HS-5 (cell line): Measurements from ENCODE around the gene CPT1A.
A peak's percentile ranks its signal among the peaks of the same experiment; 100 is the strongest.

ENCODE experiments used
- DNase-seq: peaks from one replicate; pipeline ENCODE4 v3.0.0-alpha.2; 2012; ENCODE audit warnings: low read depth

CPT1A gene

GRCh38 chr11:68757711-68758110 is 84.0 kb downstream of the CPT1A start:
- no peak for DNase-seq

GRCh38 chr11:68756171-68756766 is 85.4 kb downstream of the CPT1A start:
- DNase-seq, result no peak

- DNase-seq, result no peak
Observed at GRCh38 chr11:68753300-68753699, 88.4 kb downstream of the CPT1A start.

GRCh38 chr11:68751331-68751856 is 90.3 kb downstream of the CPT1A start, which contains the start of gene TESMIN:
TSS of gene TESMIN (minus strand) at chr11:68751520. CDS start at chr11:68750660, 860 bp downstream.
- peak; percentile 32 for DNase-seq

- no peak for DNase-seq
Observed at GRCh38 chr11:68751004-68751325, 90.8 kb downstream of the CPT1A start.

GRCh38 chr11:68750195-68751003 is 91.3 kb downstream of the CPT1A start:
- DNase-seq, result no peak

GRCh38 chr11:68749229-68750123 is 92.2 kb downstream of the CPT1A start:
- DNase-seq, result no peak

GRCh38 chr11:68748061-68748460 is 93.7 kb downstream of the CPT1A start:
- no peak for DNase-seq

- DNase-seq, result no peak
Observed at GRCh38 chr11:68743539-68743938, 98.2 kb downstream of the CPT1A start.

- DNase-seq, result no peak
Observed at GRCh38 chr11:68741463-68741862, 100.3 kb downstream of the CPT1A start.

GRCh38 chr11:68735646-68736045 is 106.1 kb downstream of the CPT1A start:
- no peak for DNase-seq

GRCh38 chr11:68735125-68735524 is 106.6 kb downstream of the CPT1A start:
- no peak for DNase-seq

- no peak for DNase-seq
Observed at GRCh38 chr11:68734111-68734510, 107.6 kb downstream of the CPT1A start.

GRCh38 chr11:68727783-68728182 is 113.9 kb downstream of the CPT1A start:
- no peak for DNase-seq

- DNase-seq, result no peak
Observed at GRCh38 chr11:68724293-68724692, 117.4 kb downstream of the CPT1A start.

GRCh38 chr11:68722143-68722542 is 119.6 kb downstream of the CPT1A start:
- no peak for DNase-seq

- DNase-seq, result no peak
Observed at GRCh38 chr11:68721075-68721474, 120.6 kb downstream of the CPT1A start.

GRCh38 chr11:68715456-68716122 is 126.1 kb downstream of the CPT1A start:
- DNase-seq, result no peak

- DNase-seq, result no peak
Observed at GRCh38 chr11:68714060-68714856, 127.5 kb downstream of the CPT1A start.

- DNase-seq, result no peak
Observed at GRCh38 chr11:68711114-68711513, 130.6 kb downstream of the CPT1A start.

GRCh38 chr11:68710409-68710808 is 131.3 kb downstream of the CPT1A start:
- no peak for DNase-seq
